Fibroblast of the aortic adventitia (primary cell): Measurements from ENCODE around the gene MELK. TPM values are rescaled to one million over a fixed set of nuclear protein-coding genes. Genes with fewer than 3 reads are reported as not detected.
A peak's percentile ranks its signal among the peaks of the same experiment; 100 is the strongest.
"Not testable (repeated sequence)": the region's sequence is repeated elsewhere in the genome, so short reads cannot be mapped to it uniquely, and the experiment has no call there.

ENCODE experiments used
- DNase-seq: peaks from one replicate; pipeline ENCODE4 v3.0.0-alpha.2; 2010; ENCODE audit warnings: low read depth
- H3K4me3 ChIP-seq: 2 replicates; pipeline ENCODE4 v1.5.1; 2011; ENCODE audit warnings: low read depth, mild to moderate bottlenecking, control low read depth, low read length, moderate library complexity
- CTCF ChIP-seq: IDR thresholded peaks from 2 replicates; pipeline ENCODE4 v1.5.1; 2011; ENCODE audit warnings: mild to moderate bottlenecking, low read length, control low read depth, inconsistent platforms; ENCODE audit not compliant: insufficient read depth
- total RNA-seq: library from RNA; depleted of rRNA; stranded (reverse); fragments of >200 nt; gene quantifications from 2 replicates; pipeline ENCODE4 v1.2.3, GENCODE V29; 2012; ENCODE audit warnings: low replicate concordance

The MELK gene
- total RNA-seq, 1 donor = 44.4 TPM

DNA sequence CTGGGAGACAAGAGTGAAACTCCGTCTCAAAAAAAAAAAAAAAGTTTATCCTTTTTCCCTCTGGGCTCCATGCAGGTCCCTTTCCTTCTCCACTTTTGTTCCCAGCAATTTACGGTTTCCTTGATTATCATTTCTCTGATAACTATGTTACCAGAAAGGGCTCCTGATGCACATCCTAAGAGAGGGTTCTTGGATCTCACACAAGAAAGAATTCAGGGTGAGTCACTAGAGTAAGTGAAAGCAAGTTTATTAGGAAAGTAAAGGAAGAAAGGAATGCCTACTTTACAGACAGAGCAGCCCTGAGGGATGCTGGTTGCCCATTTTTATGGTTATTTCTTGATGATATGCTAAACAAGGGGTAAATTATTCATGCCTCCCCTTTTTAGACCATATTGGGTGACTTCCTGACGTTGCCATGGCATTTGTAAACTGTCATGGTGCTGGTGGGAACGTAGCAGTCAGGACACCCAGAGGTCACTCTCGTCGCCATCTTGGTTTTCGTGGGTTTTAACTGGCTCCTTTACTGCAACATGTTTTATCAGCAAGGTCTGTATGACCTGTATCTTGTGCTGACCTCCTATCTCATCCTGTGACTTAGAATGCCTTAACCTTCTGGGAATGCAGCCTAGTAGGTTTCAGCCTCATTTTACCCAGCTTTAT lies 13.5 kb upstream of the MELK start:
- TF ChIP-seq CTCF = no peak
- no peak overlapping the region for H3K4me3 ChIP-seq
- DNase-seq = peak; percentile 54

GRCh38 chr9:36560771-36561170 lies 11.9 kb upstream of the MELK start:
- no peak for TF ChIP-seq CTCF
- no peak overlapping the region for H3K4me3 ChIP-seq
- peak; percentile 66 for DNase-seq

- DNase-seq, H3K4me3 ChIP-seq: not testable (repeated sequence)
Measured at GRCh38 chr9:36562801-36563200, 9.9 kb upstream of the MELK start.

GRCh38 chr9:36566813-36567221 lies 5.9 kb upstream of the MELK start:
- no peak for TF ChIP-seq CTCF
- peak; percentile 53 for DNase-seq
- no peak overlapping the region for H3K4me3 ChIP-seq

DNA sequence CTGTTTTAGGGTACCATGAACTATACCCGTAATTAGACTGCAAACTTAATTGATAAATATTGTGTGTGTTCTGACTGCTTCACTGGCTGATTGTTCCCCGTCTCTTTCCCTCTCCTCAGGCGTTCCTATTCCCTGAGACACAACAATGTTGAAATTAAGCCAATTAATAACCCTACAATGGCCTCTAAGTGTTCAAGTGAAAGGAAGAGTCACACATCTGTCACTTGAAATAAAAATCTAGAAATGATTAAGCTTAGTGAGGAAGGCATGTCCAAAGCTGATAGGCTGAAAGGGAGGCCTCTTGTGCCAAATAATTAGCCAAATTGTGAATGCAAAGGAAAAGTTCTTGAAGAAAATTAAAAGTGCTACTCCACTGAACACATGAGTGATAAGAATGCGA lies 4.0 kb upstream of the MELK start:
- DNase-seq, H3K4me3 ChIP-seq: not testable (repeated sequence)

DNA sequence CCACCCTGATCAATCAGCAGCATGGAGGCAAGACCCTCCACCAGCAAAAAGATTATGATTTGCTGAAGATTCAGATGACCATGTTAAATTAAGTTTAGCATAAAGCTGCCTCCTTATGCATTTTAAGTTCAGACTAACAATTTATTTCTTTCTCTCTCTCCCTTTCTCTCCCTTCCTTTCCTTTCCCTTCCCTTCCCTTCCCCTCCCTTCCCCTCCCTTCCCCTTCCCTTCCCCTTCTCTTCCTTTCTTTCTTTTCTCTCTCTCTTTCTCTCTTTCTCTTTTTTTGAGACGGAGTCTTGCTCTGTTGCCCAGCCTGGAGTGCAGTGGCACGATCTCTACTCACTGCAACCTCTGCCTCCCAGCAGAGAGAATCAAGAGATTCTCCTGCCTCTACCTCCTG lies 1.4 kb upstream of the MELK start:
- TF ChIP-seq CTCF = no peak
- DNase-seq = no peak

GRCh38 chr9:36574045-36574444 lies 1.4 kb downstream of the MELK start:
- DNase-seq = not testable (repeated sequence)

More for the DNA sequence above, 1.4 kb upstream of the MELK start:
- no peak overlapping the region for H3K4me3 ChIP-seq

DNA sequence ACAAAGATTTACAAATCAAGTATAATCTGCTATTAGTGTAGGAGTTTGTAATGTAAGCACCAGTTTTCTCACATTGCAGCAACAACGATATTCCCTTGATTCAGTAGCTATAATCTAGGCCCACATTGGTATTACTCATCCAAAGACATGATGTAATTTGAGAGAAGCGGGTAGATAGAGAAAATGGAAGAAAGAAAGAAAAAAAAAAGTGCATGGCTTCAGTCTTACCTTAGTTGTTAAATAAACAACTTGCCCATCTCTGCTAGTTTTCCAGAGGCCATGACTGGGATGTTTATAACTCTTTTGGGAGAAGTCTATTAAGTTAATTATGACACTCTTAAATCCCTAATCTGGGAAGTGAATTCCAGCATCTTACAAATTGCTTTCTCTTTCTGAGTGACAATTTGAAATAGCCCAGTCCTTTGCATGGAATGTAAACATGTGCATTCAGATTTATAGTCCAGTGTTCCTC lies 2.8 kb downstream of the MELK start:
- no peak overlapping the region for H3K4me3 ChIP-seq
- TF ChIP-seq CTCF = no peak
- DNase-seq = peak; percentile 60

More at GRCh38 chr9:36574045-36574444, 1.4 kb downstream of the MELK start:
- peak overlapping the region; percentile 87 for H3K4me3 ChIP-seq
